Ishikawa (cell line): Measurements from ENCODE around the gene TBC1D4.

ENCODE experiments used
- CEBPB ChIP-seq: IDR thresholded peaks from 2 replicates; pipeline ENCODE4 v1.6.1; 2012
- MAX ChIP-seq: IDR thresholded peaks from 2 replicates; pipeline ENCODE4 v1.6.1; 2012
- TAF1 ChIP-seq: IDR thresholded peaks from 2 replicates; pipeline ENCODE4 v1.6.1; 2012; ENCODE audit warnings: low read depth, mild to moderate bottlenecking

GRCh38 chr13:75356421-75356820 is 125.5 kb downstream of the TBC1D4 start:
- no peak for TF ChIP-seq CEBPB
- TF ChIP-seq TAF1 = no peak
- TF ChIP-seq MAX = no peak
